CD4-positive, alpha-beta memory T cell (primary cell): Measurements from ENCODE around the gene FCGR3A. TPM values are rescaled to one million over a fixed set of nuclear protein-coding genes. Genes with fewer than 3 reads are reported as not detected.
"Not testable (repeated sequence)": the region's sequence is repeated elsewhere in the genome, so short reads cannot be mapped to it uniquely, and the experiment has no call there.

Experiments used
- CTCF ChIA-PET: fragments of 350-600 bp; sonication (Branson Sonifier 250); formaldehyde crosslinking; loops from one replicate; lab custom pipeline; 2021; ENCODE audit warnings: inconsistent platforms; ENCODE audit not compliant: partially characterized antibody; lab: Charles Lee
- POLR2A ChIA-PET: fragments of 350-600 bp; sonication (Branson Sonifier 250); formaldehyde crosslinking; loops from one replicate; lab custom pipeline; 2021; ENCODE audit not compliant: partially characterized antibody; lab: Charles Lee
- DNase-seq, 5 donors: peaks; one replicate each; pipeline versions ENCODE4 v3.0.0 to v3.0.0-alpha.2; 2020 to 2022; ENCODE audit warnings: mixed read lengths in 1 of 5
- H3K27ac ChIP-seq: one replicate; pipeline ENCODE4 v1.7.0; 2013; ENCODE audit warnings: low read depth, low read length
- H3K27me3 ChIP-seq: 2 replicates; pipeline ENCODE4 v1.7.0; 2013; ENCODE audit warnings: mild to moderate bottlenecking, low read length, moderate library complexity; ENCODE audit not compliant: insufficient read depth
- H3K36me3 ChIP-seq: 2 replicates; pipeline ENCODE4 v1.7.0; 2013; ENCODE audit warnings: mild to moderate bottlenecking, low read length, moderate library complexity; ENCODE audit not compliant: insufficient read depth
- H3K4me1 ChIP-seq: 2 replicates; pipeline ENCODE4 v1.7.0; 2013; ENCODE audit warnings: mild to moderate bottlenecking, low read length, moderate library complexity; ENCODE audit not compliant: insufficient read depth
- H3K4me3 ChIP-seq, 2 donors: one replicate each; pipeline ENCODE4 v1.7.0; 2013; ENCODE audit warnings: low read length in 2 of 2, mild to moderate bottlenecking in 1 of 2
- H3K9me3 ChIP-seq, 2 donors: one replicate each; pipeline ENCODE4 v1.7.0; 2013; ENCODE audit warnings: low read length in 2 of 2, control low read depth in 1 of 2; ENCODE audit not compliant: control insufficient read depth in 1 of 2
- H3K27ac Mint-ChIP-seq, 7 donors: one replicate each; pipeline ENCODE4 v1.8.0; 2020 to 2021; ENCODE audit warnings: mixed read lengths in 7 of 7, mild to moderate bottlenecking in 6 of 7, inconsistent platforms in 3 of 7, moderate library complexity in 3 of 7
- H3K27me3 Mint-ChIP-seq, 2 donors: one replicate each; pipeline ENCODE4 v1.8.0; 2020 to 2021; ENCODE audit warnings: mixed read lengths in 2 of 2
- H3K36me3 Mint-ChIP-seq, 2 donors: one replicate each; pipeline ENCODE4 v1.8.0; 2020 to 2021; ENCODE audit warnings: mixed read lengths in 2 of 2, inconsistent platforms in 1 of 2, mild to moderate bottlenecking in 1 of 2
- H3K4me1 Mint-ChIP-seq, 4 donors: one replicate each; pipeline ENCODE4 v1.8.0; 2020 to 2021; ENCODE audit warnings: mixed read lengths in 4 of 4, mild to moderate bottlenecking in 1 of 4
- H3K4me3 Mint-ChIP-seq, 8 donors: one replicate each; pipeline ENCODE4 v1.8.0; 2020 to 2021; ENCODE audit warnings: mixed read lengths in 8 of 8, mild to moderate bottlenecking in 7 of 8, moderate library complexity in 6 of 8, inconsistent platforms in 3 of 8
- H3K9me3 Mint-ChIP-seq, 8 donors: one replicate each; pipeline ENCODE4 v1.8.0; 2020 to 2021; ENCODE audit warnings: mixed read lengths in 8 of 8, mild to moderate bottlenecking in 5 of 8, inconsistent platforms in 3 of 8, moderate library complexity in 1 of 8
- intact Hi-C: fragments of 100-400 bp; cut with micrococcal nuclease; formaldehyde crosslinking; loops from one replicate; pipeline ENCODE4 v1.15.1; 2023
- polyA plus RNA-seq, 2 donors: library from polyadenylated mRNA; unstranded; fragments of 300-500 nt; fragmentation: Illumina TruSeq; gene quantifications; one replicate each; pipeline ENCODE4 v1.2.3, GENCODE V29; 2021
- total RNA-seq, 2 experiments: library from RNA; stranded (reverse); gene quantifications; one replicate each; pipeline ENCODE4 v1.2.3, GENCODE V29; 2021

FCGR3A gene
- total and polyA plus RNA-seq, 4 experiments from 2014 or later, result 0.14 to 2.1 (median 0.81) TPM; not detected in 1

GRCh38 chr1:161528550-161528949 is 21.1 kb downstream of the FCGR3A start:
- H3K4me3 ChIP-seq, H3K9me3 ChIP-seq, CTCF ChIA-PET, DNase-seq, H3K36me3 ChIP-seq, H3K27me3 ChIP-seq, H3K27ac ChIP-seq: not testable (repeated sequence)
- H3K27me3 Mint-ChIP-seq, result peaks cover 0 to 20% of the 10 kb centered on the region in 2 donors
- peak overlapping the region in 1 of 8 donors; percentile 26 for H3K4me3 Mint-ChIP-seq
- H3K9me3 Mint-ChIP-seq, result peaks cover 0 to 17% (median 0%) of the 10 kb centered on the region in 8 donors
- H3K36me3 Mint-ChIP-seq, result peaks cover 0 to 25% of the 10 kb centered on the region in 2 donors
- H3K4me1 Mint-ChIP-seq, result peaks cover 2 to 38% (median 9%) of the 10 kb centered on the region in 4 donors
- POLR2A ChIA-PET, result interaction anchor here (1.0 kb wide), 1 partner anchor 12 kb away, joined by 3 read pairs; no protein-coding TSS in a partner anchor
- H3K27ac Mint-ChIP-seq, result peak overlapping the region in 3 of 7 donors; percentile 41 to 100 (median 41)
- H3K4me1 ChIP-seq, result peaks cover 10% of the 10 kb centered on the region
- intact Hi-C loops, result loop anchor here (10.0 kb wide), 1 partner anchor 134 kb away; no protein-coding TSS in a partner anchor

- H3K4me1 ChIP-seq, H3K4me3 ChIP-seq, H3K36me3 ChIP-seq, POLR2A ChIA-PET, DNase-seq, H3K27ac ChIP-seq, H3K27me3 ChIP-seq, CTCF ChIA-PET, H3K9me3 ChIP-seq: not testable (repeated sequence)
- Mint-ChIP-seq H3K27me3 (peaks cover 0 to 16% of the 10 kb centered on the region in 2 donors), H3K36me3 (peaks cover 0 to 25% of the 10 kb centered on the region in 2 donors), H3K4me3 (peak overlapping the region in 2 of 8 donors; percentile 11 to 26), H3K27ac (peak overlapping the region in 1 of 7 donors; percentile 78), H3K4me1 (peaks cover 2 to 35% (median 7%) of the 10 kb centered on the region in 4 donors), H3K9me3 (peaks cover 0 to 18% (median 0%) of the 10 kb centered on the region in 8 donors)
- intact Hi-C loops, result loop anchor here (10.0 kb wide), 1 partner anchor 131 kb away; no protein-coding TSS in a partner anchor
Observed at GRCh38 chr1:161525918-161526317, 23.7 kb downstream of the FCGR3A start.

- H3K4me1 ChIP-seq, DNase-seq, POLR2A ChIA-PET, H3K9me3 ChIP-seq, H3K27ac ChIP-seq, H3K36me3 ChIP-seq, H3K27me3 ChIP-seq, CTCF ChIA-PET: not testable (repeated sequence)
- Mint-ChIP-seq H3K27ac (peak overlapping the region in 2 of 7 donors; percentile 46 to 100), H3K4me1 (peaks cover 2 to 29% (median 7%) of the 10 kb centered on the region in 4 donors), H3K36me3 (peaks cover 0 to 19% of the 10 kb centered on the region in 2 donors), H3K9me3 (peaks cover 0 to 12% (median 0%) of the 10 kb centered on the region in 8 donors), H3K4me3 (peak overlapping the region; percentile 73 to 96 (median 86)), H3K27me3 (peaks cover 2 to 10% of the 10 kb centered on the region in 2 donors)
- peak overlapping the region in 1 of 2 donors; percentile 71 for H3K4me3 ChIP-seq
- intact Hi-C loops, result loop anchor here (10.0 kb wide), 1 partner anchor 131 kb away; no protein-coding TSS in a partner anchor
Observed at GRCh38 chr1:161525321-161525720, 24.3 kb downstream of the FCGR3A start.

GRCh38 chr1:161524742-161525291 is 24.8 kb downstream of the FCGR3A start:
- H3K4me3 ChIP-seq, result peak overlapping the region in 1 of 2 donors; percentile 71
- H3K9me3 ChIP-seq, H3K4me1 ChIP-seq, CTCF ChIA-PET, H3K27ac ChIP-seq, H3K9me3 Mint-ChIP-seq, H3K27me3 Mint-ChIP-seq, H3K27me3 ChIP-seq, H3K36me3 ChIP-seq: not testable (repeated sequence)
- intact Hi-C loops, result loop anchor here (10.0 kb wide), 1 partner anchor 130 kb away; no protein-coding TSS in a partner anchor
- POLR2A ChIA-PET, result interaction anchor here (0.8 to 1.5 kb wide), 4 partner anchors 15 to 202 kb away, joined by 3 to 8 read pairs (median 3); no protein-coding TSS in a partner anchor
- Mint-ChIP-seq H3K36me3 (peaks cover 0 to 14% of the 10 kb centered on the region in 2 donors), H3K4me3 (peak overlapping the region; percentile 73 to 96 (median 88)), H3K27ac (peak overlapping the region in 2 of 7 donors; percentile 46 to 100), H3K4me1 (peaks cover 0 to 24% (median 3%) of the 10 kb centered on the region in 4 donors)
- peak in 4 of 5 donors; percentile 18 to 24 (median 22) for DNase-seq

- not testable (repeated sequence) for H3K9me3 Mint-ChIP-seq, H3K4me1 ChIP-seq, H3K27me3 Mint-ChIP-seq, H3K27me3 ChIP-seq, H3K36me3 ChIP-seq, H3K9me3 ChIP-seq
- intact Hi-C loops, result loop anchor here (1.0 to 10.0 kb wide), 3 partner anchors 7 to 129 kb away; no protein-coding TSS in a partner anchor
- ChIA-PET POLR2A (interaction anchor here (0.8 to 1.5 kb wide), 5 partner anchors 15 to 203 kb away, joined by 3 to 8 read pairs (median 3); no protein-coding TSS in a partner anchor), CTCF (interaction anchor here (1.2 to 1.3 kb wide), 2 partner anchors 206 to 226 kb away, joined by 3 read pairs; partner anchors contain the start of gene DUSP12)
- H3K27ac ChIP-seq, result peak within 1 kb of the TSS; percentile 59
- Mint-ChIP-seq H3K36me3 (peaks cover 0 to 14% of the 10 kb centered on the region in 2 donors), H3K27ac (peak within 1 kb of the TSS; percentile 52 to 100 (median 93)), H3K4me3 (peak within 1 kb of the TSS; percentile 83 to 96 (median 90)), H3K4me1 (peaks cover 0 to 21% (median 2%) of the 10 kb centered on the region in 4 donors)
- DNase-seq, result peak; percentile 77 to 87 (median 83)
- H3K4me3 ChIP-seq, result peak within 1 kb of the TSS; percentile 71 to 73
Observed at GRCh38 chr1:161523817-161524741, 25.5 kb downstream of the FCGR3A start, which contains the start of gene HSPA6. TSS of gene HSPA6 (plus strand) at chr1:161524540. CDS start at chr1:161524659, 119 bp downstream.

- POLR2A ChIA-PET, result interaction anchor here (1.1 to 1.5 kb wide), 4 partner anchors 15 to 203 kb away, joined by 3 to 8 read pairs (median 3); no protein-coding TSS in a partner anchor
- H3K27ac ChIP-seq, result not testable (repeated sequence)
Observed at GRCh38 chr1:161523041-161523816, 26.4 kb downstream of the FCGR3A start.

More at GRCh38 chr1:161523041-161523816, 26.4 kb downstream of the FCGR3A start:
- peak overlapping the region in 6 of 7 donors; percentile 52 to 100 (median 94) for H3K27ac Mint-ChIP-seq
- intact Hi-C loops, result loop anchor here (1.0 to 10.0 kb wide), 3 partner anchors 8 to 128 kb away; no protein-coding TSS in a partner anchor
- not testable (repeated sequence) for H3K9me3 Mint-ChIP-seq, H3K27me3 ChIP-seq, H3K36me3 ChIP-seq, H3K4me3 ChIP-seq, H3K27me3 Mint-ChIP-seq, DNase-seq, H3K4me1 ChIP-seq, H3K9me3 ChIP-seq
- H3K36me3 Mint-ChIP-seq, result peaks cover 0 to 14% of the 10 kb centered on the region in 2 donors
- CTCF ChIA-PET, result interaction anchor here (1.2 to 1.3 kb wide), 2 partner anchors 207 to 226 kb away, joined by 3 read pairs; partner anchors contain the start of gene DUSP12
- peak overlapping the region; percentile 83 to 96 (median 90) for H3K4me3 Mint-ChIP-seq
- H3K4me1 Mint-ChIP-seq, result peaks cover 0 to 21% (median 2%) of the 10 kb centered on the region in 4 donors
